Caco-2 (cell line): ENCODE measurements around the gene MAFF. TPM values are rescaled to one million over a fixed set of nuclear protein-coding genes. Genes with fewer than 3 reads are reported as not detected.
A peak's percentile ranks its signal among the peaks of the same experiment; 100 is the strongest.

Experiments used
- BruUV-seq: library from RNA; stranded (reverse); fragments of 400-500 nt; replicated peaks from 2 replicates; lab custom pipeline; 2021; lab: Mats Ljungman, UMichigan
- CTCF ChIA-PET: fragments of 300-600 bp; sonication (Branson Sonifier 250); formaldehyde crosslinking; loops from one replicate; lab custom pipeline; 2022; ENCODE audit warnings: antibody characterized with exemption; lab: Charles Lee
- POLR2A ChIA-PET: fragments of 300-600 bp; sonication (Branson Sonifier 250); formaldehyde crosslinking; loops from one replicate; lab custom pipeline; 2022; ENCODE audit warnings: antibody characterized with exemption; lab: Charles Lee
- DNase-seq, 2 experiments: peaks; one replicate each; pipeline versions ENCODE4 v3.0.0 to v3.0.0-alpha.2; 2020 to 2022
- H3K27me3 ChIP-seq: replicated peaks from 2 replicates; pipeline ENCODE4 v1.6.0; 2011; ENCODE audit warnings: low read length; ENCODE audit not compliant: control insufficient read depth, insufficient read depth
- H3K36me3 ChIP-seq: 2 replicates; pipeline ENCODE4 v1.5.1; 2011; ENCODE audit warnings: low read length; ENCODE audit not compliant: control insufficient read depth, insufficient read depth
- H3K4me1 ChIP-seq: fragments of 250-450 bp; sonication (Bioruptor Pico); 2 replicates; pipeline ENCODE4 v1.5.1; 2020; ENCODE audit warnings: mild to moderate bottlenecking
- H3K4me3 ChIP-seq: 2 replicates; pipeline ENCODE4 v1.5.1; 2011; ENCODE audit warnings: low read depth, mild to moderate bottlenecking, control low read depth, low read length
- H3K9me3 ChIP-seq: fragments of 250-450 bp; sonication (Bioruptor Pico); 2 replicates; pipeline ENCODE4 v1.5.1; 2020; ENCODE audit warnings: mild to moderate bottlenecking, moderate library complexity
- H3K27ac Mint-ChIP-seq: one replicate; pipeline ENCODE4 v1.8.0; 2022; ENCODE audit warnings: mixed read lengths; ENCODE audit not compliant: unreplicated experiment
- H3K27me3 Mint-ChIP-seq: one replicate; pipeline ENCODE4 v1.8.0; 2022; ENCODE audit warnings: mixed read lengths; ENCODE audit not compliant: insufficient read depth, unreplicated experiment
- H3K36me3 Mint-ChIP-seq: one replicate; pipeline ENCODE4 v1.8.0; 2022; ENCODE audit warnings: mild to moderate bottlenecking, mixed read lengths; ENCODE audit not compliant: insufficient read depth, unreplicated experiment
- H3K4me1 Mint-ChIP-seq: one replicate; pipeline ENCODE4 v1.8.0; 2022; ENCODE audit warnings: low read depth, mixed read lengths; ENCODE audit not compliant: unreplicated experiment
- H3K4me3 Mint-ChIP-seq: one replicate; pipeline ENCODE4 v1.8.0; 2022; ENCODE audit warnings: mild to moderate bottlenecking, moderate library complexity, mixed read lengths; ENCODE audit not compliant: unreplicated experiment
- H3K9me3 Mint-ChIP-seq: one replicate; pipeline ENCODE4 v1.8.0; 2022; ENCODE audit warnings: mixed read lengths; ENCODE audit not compliant: unreplicated experiment
- intact Hi-C: fragments of 100-400 bp; cut with micrococcal nuclease; formaldehyde crosslinking; loops from one replicate; pipeline ENCODE4 v1.10.0; 2022; ENCODE audit not compliant: unreplicated experiment
- total RNA-seq: library from RNA; stranded (reverse); gene quantifications from 2 replicates; pipeline ENCODE4 v1.2.3, GENCODE V29; 2022
- TF ChIP-seq, protein P1 (sequence below), 2 experiments: fragments of 200-600 bp in 1 of 2; IDR thresholded peaks; 1 replicate in 1 of 2; 2 replicates in 1 of 2; pipeline versions ENCODE4 v1.5.1 to v1.8.0; 2011 to 2022; ENCODE audit warnings: antibody characterized with exemption in 1 of 2, control low read depth in 1 of 2, inconsistent platforms in 1 of 2, low read depth in 1 of 2, low read length in 1 of 2, mild to moderate bottlenecking in 1 of 2, moderate library complexity in 1 of 2; ENCODE audit not compliant: insufficient read depth in 1 of 2, severe bottlenecking in 1 of 2, unreplicated experiment in 1 of 2

Gene MAFF
- total RNA-seq, 1 experiment from 2014 or later: 6.8 TPM

DNA sequence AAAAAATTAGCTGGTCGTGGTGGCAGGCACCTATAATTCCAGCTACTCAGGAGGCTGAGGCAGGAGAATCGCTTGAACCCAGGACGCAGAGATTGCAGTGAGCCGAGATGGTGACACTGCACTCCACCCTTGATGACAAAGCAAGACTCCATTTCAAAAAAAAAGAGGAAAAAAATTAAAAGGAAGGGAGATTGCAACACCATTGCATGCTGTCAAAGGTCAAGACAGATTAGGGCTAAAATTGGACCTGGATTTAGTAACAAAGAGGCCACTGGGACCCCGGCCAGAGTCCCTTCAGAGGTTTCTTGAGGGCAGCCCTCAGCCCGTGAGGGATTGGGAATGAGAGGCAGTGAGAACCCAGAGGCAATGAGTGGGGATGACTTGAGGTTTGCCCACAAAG, 8.2 kb upstream of the MAFF start:
- Mint-ChIP-seq H3K9me3 (no peaks in the 10 kb centered on the region), H3K27me3 (no peaks in the 10 kb centered on the region), H3K4me3 (no peak overlapping the region), H3K27ac (no peak overlapping the region), H3K4me1 (peaks cover 24% of the 10 kb centered on the region), H3K36me3 (peaks cover 5% of the 10 kb centered on the region)
- DNase-seq: peak in 1 of 2 experiments; percentile 38
- Histone ChIP-seq H3K9me3 (no peaks in the 10 kb centered on the region), H3K4me1 (peaks cover 22% of the 10 kb centered on the region), H3K27me3 (no peaks in the 10 kb centered on the region), H3K4me3 (no peak overlapping the region), H3K36me3 (no peaks in the 10 kb centered on the region)
- CTCF ChIA-PET: interaction anchor here (0.6 kb wide), 1 partner anchor 153 kb away, joined by 3 read pairs; no protein-coding TSS in a partner anchor
- intact Hi-C loops: no loop called here
- POLR2A ChIA-PET: no interaction called here
- TF ChIP-seq, protein P1, sequence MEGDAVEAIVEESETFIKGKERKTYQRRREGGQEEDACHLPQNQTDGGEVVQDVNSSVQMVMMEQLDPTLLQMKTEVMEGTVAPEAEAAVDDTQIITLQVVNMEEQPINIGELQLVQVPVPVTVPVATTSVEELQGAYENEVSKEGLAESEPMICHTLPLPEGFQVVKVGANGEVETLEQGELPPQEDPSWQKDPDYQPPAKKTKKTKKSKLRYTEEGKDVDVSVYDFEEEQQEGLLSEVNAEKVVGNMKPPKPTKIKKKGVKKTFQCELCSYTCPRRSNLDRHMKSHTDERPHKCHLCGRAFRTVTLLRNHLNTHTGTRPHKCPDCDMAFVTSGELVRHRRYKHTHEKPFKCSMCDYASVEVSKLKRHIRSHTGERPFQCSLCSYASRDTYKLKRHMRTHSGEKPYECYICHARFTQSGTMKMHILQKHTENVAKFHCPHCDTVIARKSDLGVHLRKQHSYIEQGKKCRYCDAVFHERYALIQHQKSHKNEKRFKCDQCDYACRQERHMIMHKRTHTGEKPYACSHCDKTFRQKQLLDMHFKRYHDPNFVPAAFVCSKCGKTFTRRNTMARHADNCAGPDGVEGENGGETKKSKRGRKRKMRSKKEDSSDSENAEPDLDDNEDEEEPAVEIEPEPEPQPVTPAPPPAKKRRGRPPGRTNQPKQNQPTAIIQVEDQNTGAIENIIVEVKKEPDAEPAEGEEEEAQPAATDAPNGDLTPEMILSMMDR (IDR thresholded peaks at IDR 0.05; ENCODE audit: insufficient read depth in 1 of 2, low read depth in 1 of 2, low read length in 1 of 2, severe bottlenecking in 1 of 2, unreplicated experiment in 1 of 2): no peak
- BruUV-seq: no TSS peak

DNA sequence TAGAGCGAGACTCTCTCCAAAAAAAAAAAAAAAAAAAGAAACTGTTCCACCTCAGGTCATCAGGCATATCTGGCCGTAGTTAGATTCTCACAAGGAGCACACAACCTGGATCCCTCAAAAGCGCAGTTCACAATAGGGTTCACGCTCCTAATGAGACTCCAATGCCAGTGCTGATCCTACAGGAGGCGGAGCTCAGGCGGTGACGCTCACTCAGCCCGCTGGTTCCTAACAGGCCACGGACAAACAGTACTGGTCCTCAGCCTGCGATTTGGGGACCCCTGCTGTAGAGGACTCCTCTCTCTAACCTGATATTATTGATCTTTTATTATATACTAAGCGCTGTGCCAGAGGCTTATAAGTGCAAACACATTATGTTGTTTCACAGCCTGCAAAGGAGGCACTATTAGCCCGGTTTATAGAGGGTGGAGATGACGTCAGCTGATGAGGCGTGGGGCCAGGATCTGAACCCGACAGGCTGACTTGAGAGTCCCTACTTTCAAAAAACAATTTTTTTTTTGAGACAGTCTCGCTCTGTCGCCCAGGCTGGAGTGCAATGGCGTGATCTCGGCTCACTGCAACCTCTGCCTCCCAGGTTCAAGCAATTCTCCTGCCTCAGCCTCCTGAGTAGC, 4.9 kb upstream of the MAFF start:
- BruUV-seq: no TSS peak
- POLR2A ChIA-PET: no interaction called here

GRCh38 chr22:38199826-38200559, 1.8 kb upstream of the MAFF start:
- H3K4me3 Mint-ChIP-seq: no peak overlapping the region
- no peaks in the 10 kb centered on the region for H3K36me3 ChIP-seq
- no peaks in the 10 kb centered on the region for H3K9me3 Mint-ChIP-seq
- TF ChIP-seq, protein P1 (IDR thresholded peaks at IDR 0.05; ENCODE audit: insufficient read depth in 1 of 2, low read depth in 1 of 2, low read length in 1 of 2, severe bottlenecking in 1 of 2, unreplicated experiment in 1 of 2): no peak
- peaks cover 9% of the 10 kb centered on the region; the same call in 1 of the 2 replicates for H3K4me1 ChIP-seq
- peaks cover 21% of the 10 kb centered on the region for H3K36me3 Mint-ChIP-seq
- no peak for DNase-seq
- no TSS peak for BruUV-seq
- CTCF ChIA-PET: no interaction called here
- H3K27me3 Mint-ChIP-seq: no peaks in the 10 kb centered on the region
- no peak overlapping the region for H3K27ac Mint-ChIP-seq
- no peaks in the 10 kb centered on the region for H3K9me3 ChIP-seq
- intact Hi-C loops: loop anchor here (2.0 to 5.0 kb wide), 2 partner anchors 13 to 372 kb away; partner anchors contain the start of gene DMC1
- H3K27me3 ChIP-seq: no peaks in the 10 kb centered on the region
- H3K4me3 ChIP-seq: no peak overlapping the region
- POLR2A ChIA-PET: interaction anchor here (0.6 kb wide), 1 partner anchor 64 kb away, joined by 4 read pairs; no protein-coding TSS in a partner anchor
- H3K4me1 Mint-ChIP-seq: peaks cover 13% of the 10 kb centered on the region

More for the DNA sequence above, 4.9 kb upstream of the MAFF start:
- H3K36me3 ChIP-seq: no peaks in the 10 kb centered on the region
- H3K27me3 ChIP-seq: no peaks in the 10 kb centered on the region
- intact Hi-C loops: no loop called here
- Mint-ChIP-seq H3K27ac (no peak overlapping the region), H3K4me1 (peaks cover 28% of the 10 kb centered on the region), H3K4me3 (no peak overlapping the region), H3K27me3 (no peaks in the 10 kb centered on the region), H3K36me3 (peaks cover 7% of the 10 kb centered on the region), H3K9me3 (no peaks in the 10 kb centered on the region)
- no peaks in the 10 kb centered on the region for H3K9me3 ChIP-seq
- H3K4me1 ChIP-seq: peaks cover 27% of the 10 kb centered on the region
- CTCF ChIA-PET: no interaction called here
- no peak overlapping the region for H3K4me3 ChIP-seq
- TF ChIP-seq, protein P1 (IDR thresholded peaks at IDR 0.05; ENCODE audit: insufficient read depth in 1 of 2, low read depth in 1 of 2, low read length in 1 of 2, severe bottlenecking in 1 of 2, unreplicated experiment in 1 of 2): no peak
- no peak for DNase-seq
